AG09319 (cell line): ENCODE data around the gene KRTAP6-3.

Source experiments
- DNase-seq: peaks from one replicate; pipeline ENCODE4 v3.0.0-alpha.2; 2010; ENCODE audit warnings: low read depth; ENCODE audit errors: extremely low read depth
- TF ChIP-seq, protein P1 (sequence below): IDR thresholded peaks from 2 replicates; pipeline ENCODE4 v1.5.1; 2011; ENCODE audit warnings: low read depth, mild to moderate bottlenecking, inconsistent platforms, low read length, moderate library complexity

The KRTAP6-3 gene

DNA sequence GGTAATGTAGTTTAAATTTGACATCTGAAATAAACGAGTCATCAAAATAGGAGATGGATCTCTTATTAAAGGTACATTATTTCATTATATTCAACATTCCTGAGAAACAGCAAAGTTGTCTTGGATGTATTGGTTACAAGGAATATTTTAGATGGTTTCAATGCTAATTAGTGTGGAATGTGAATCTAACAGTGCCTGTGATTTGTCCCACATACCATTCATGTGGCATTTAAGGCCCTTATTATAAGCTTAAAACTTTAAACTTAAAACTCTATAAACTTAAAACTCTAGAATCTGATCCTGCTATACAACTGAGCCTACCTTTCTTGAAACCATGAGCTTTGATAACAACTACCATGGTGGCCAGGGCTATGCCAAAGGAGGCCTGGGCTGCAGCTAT, 8.5 kb downstream of the KRTAP6-3 start, which contains the start of gene KRTAP22-1:
Gene KRTAP22-1 (plus strand): TSS at position 301 of the 400 bp plus-strand sequence.
- DNase-seq = no peak

GRCh38 chr21:30605968-30606367, 13.7 kb downstream of the KRTAP6-3 start:
- DNase-seq = no peak
- TF ChIP-seq, protein P1, sequence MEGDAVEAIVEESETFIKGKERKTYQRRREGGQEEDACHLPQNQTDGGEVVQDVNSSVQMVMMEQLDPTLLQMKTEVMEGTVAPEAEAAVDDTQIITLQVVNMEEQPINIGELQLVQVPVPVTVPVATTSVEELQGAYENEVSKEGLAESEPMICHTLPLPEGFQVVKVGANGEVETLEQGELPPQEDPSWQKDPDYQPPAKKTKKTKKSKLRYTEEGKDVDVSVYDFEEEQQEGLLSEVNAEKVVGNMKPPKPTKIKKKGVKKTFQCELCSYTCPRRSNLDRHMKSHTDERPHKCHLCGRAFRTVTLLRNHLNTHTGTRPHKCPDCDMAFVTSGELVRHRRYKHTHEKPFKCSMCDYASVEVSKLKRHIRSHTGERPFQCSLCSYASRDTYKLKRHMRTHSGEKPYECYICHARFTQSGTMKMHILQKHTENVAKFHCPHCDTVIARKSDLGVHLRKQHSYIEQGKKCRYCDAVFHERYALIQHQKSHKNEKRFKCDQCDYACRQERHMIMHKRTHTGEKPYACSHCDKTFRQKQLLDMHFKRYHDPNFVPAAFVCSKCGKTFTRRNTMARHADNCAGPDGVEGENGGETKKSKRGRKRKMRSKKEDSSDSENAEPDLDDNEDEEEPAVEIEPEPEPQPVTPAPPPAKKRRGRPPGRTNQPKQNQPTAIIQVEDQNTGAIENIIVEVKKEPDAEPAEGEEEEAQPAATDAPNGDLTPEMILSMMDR = no peak

More for the DNA sequence above, 8.5 kb downstream of the KRTAP6-3 start, which contains the start of gene KRTAP22-1:
- TF ChIP-seq, protein P1 = no peak

GRCh38 chr21:30612132-30612531, 19.9 kb downstream of the KRTAP6-3 start:
- TF ChIP-seq, protein P1 = no peak
- no peak for DNase-seq

DNA sequence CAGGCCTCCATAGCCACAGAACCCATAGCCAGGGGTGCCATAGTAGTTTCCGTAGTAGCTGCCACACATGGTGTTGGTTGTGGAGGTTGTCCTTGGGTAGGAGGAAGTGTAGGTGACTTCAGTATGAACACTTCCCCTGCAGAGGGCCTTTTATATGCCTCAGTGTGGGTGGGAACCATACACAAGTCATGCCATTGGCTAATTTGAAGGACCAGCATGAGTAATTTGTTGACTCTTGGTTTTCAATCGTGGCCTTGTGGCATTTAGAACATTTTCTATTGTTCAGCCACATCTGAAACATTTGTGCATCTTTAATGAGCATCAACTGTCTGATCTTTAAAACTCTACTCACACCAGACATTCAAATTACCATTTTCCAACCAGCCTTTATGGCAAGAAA, 21.6 kb downstream of the KRTAP6-3 start, which contains the start of gene KRTAP6-1:
Gene KRTAP6-1 (minus strand): TSS at position 95 of the 400 bp plus-strand sequence. CDS start 26 bp downstream, at position 69.
- no peak for DNase-seq
- TF ChIP-seq, protein P1 = no peak

GRCh38 chr21:30615199-30615598, 23.0 kb downstream of the KRTAP6-3 start:
- TF ChIP-seq, protein P1 = no peak
- no peak for DNase-seq

DNA sequence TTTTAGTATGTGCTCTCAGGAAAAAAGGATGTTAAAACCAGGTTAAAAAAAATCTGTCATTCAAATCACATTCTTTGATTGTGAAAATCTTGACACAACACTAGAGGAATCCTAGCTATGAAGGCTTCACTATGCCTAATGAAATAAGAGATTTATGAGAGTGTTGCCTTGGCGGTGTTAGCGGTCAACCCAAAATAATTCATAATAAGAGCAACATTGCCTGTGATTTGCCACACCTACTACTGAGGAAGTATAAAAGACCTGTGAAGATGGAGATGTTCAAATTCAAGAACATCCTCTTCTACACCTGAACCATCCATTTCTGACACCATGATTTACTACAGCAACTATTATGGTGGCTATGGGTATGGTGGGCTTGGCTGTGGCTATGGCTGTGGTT, 23.9 kb downstream of the KRTAP6-3 start, which contains the start of gene KRTAP20-1:
Gene KRTAP20-1 (plus strand): TSS at position 301 of the 400 bp plus-strand sequence. CDS start 30 bp downstream, at position 331.
- TF ChIP-seq, protein P1 = no peak
- no peak for DNase-seq

GRCh38 chr21:30620080-30620479, 27.8 kb downstream of the KRTAP6-3 start:
- no peak for DNase-seq
- TF ChIP-seq, protein P1 = no peak
